K562 (cell line): ENCODE results near the gene DENND2C.

Experiments used
- CBX3 ChIP-seq, 2 experiments: IDR thresholded peaks; 1 replicate in 1 of 2; 2 replicates in 1 of 2; pipeline ENCODE4 v1.6.1; 2012; ENCODE audit warnings: inconsistent platforms in 2 of 2, low read length in 2 of 2, borderline replicate concordance in 1 of 2, control low read depth in 1 of 2
- CEBPG ChIP-seq, 3 experiments: fragments of 200-800 bp in 1 of 3; sonication (Bioruptor generic) in 1 of 3; sonication (generic) in 1 of 3; formaldehyde crosslinking in 1 of 3; IDR thresholded peaks in 2 of 3; conservative IDR thresholded peaks in 1 of 3; 2 replicates each; pipeline versions ENCODE4 v1.6.1 to v1.8.0; 2016 to 2022; ENCODE audit warnings: missing compliant biosample characterization in 2 of 3, missing genetic modification characterization in 2 of 3, mild to moderate bottlenecking in 1 of 3, missing genetic modification reagents in 1 of 3
- CHD2 ChIP-seq: IDR thresholded peaks from 2 replicates; pipeline ENCODE4 v1.6.1; 2011; ENCODE audit warnings: low read depth, low read length
- HDGF ChIP-seq: fragments of 450-650 bp; IDR thresholded peaks from 2 replicates; pipeline ENCODE4 v1.6.1; 2016
- MYC ChIP-seq, 2 experiments: fragments of 250-450 bp in 1 of 2; sonication (Bioruptor Pico) in 1 of 2; IDR thresholded peaks; 2 replicates each; pipeline versions ENCODE4 v1.5.1 to v1.6.1; 2012 to 2021; ENCODE audit warnings: low read depth in 2 of 2, borderline replicate concordance in 1 of 2, improper control_type of control experiment in 1 of 2, low read length in 1 of 2, mild to moderate bottlenecking in 1 of 2, moderate library complexity in 1 of 2
- PHB2 ChIP-seq: fragments of 450-650 bp; IDR thresholded peaks from 2 replicates; pipeline ENCODE4 v1.6.1; 2017; ENCODE audit warnings: low read depth
- SMARCA4 ChIP-seq: fragments of 450-650 bp; IDR thresholded peaks from 2 replicates; pipeline ENCODE4 v1.6.1; 2016
- ZNF217 ChIP-seq: sonication (generic); formaldehyde crosslinking; IDR thresholded peaks from 2 replicates; pipeline ENCODE4 v1.8.0; 2022; ENCODE audit warnings: mild to moderate bottlenecking, missing genetic modification reagents
- ZNF232 ChIP-seq: sonication (generic); formaldehyde crosslinking; IDR thresholded peaks from 2 replicates; pipeline ENCODE4 v1.8.0; 2022; ENCODE audit warnings: mild to moderate bottlenecking, missing genetic modification reagents
- ZNF75A ChIP-seq: fragments of 450-650 bp; formaldehyde crosslinking; IDR thresholded peaks from 2 replicates; pipeline ENCODE4 v1.4.0; 2020; ENCODE audit warnings: mild to moderate bottlenecking

GRCh38 chr1:114719424-114719787 is 49.6 kb upstream of the DENND2C start:
- TF ChIP-seq SMARCA4: no peak
- TF ChIP-seq CBX3 (IDR thresholded peaks at IDR 0.05; ENCODE audit: borderline replicate concordance in 1 of 2, low read length in 2 of 2): no peak
- TF ChIP-seq HDGF: no peak
- no peak for TF ChIP-seq ZNF232 (CRISPR knock-in tag)
- no peak for TF ChIP-seq MYC (IDR thresholded peaks at IDR 0.05; ENCODE audit: low read depth, low read length)
- no peak for TF ChIP-seq MYC (CRISPR knock-in tag; IDR thresholded peaks at IDR 0.05; ENCODE audit: borderline replicate concordance, low read depth)
- no peak for TF ChIP-seq PHB2
- TF ChIP-seq ZNF217 (CRISPR knock-in tag): no peak
- TF ChIP-seq CHD2: no peak
- TF ChIP-seq ZNF75A: no peak
- TF ChIP-seq CEBPG (CRISPR knock-in tag; IDR thresholded peaks at IDR 0.05): no peak
- TF ChIP-seq CEBPG (tag; conservative IDR thresholded peaks at IDR 0.05 in 1 of 2, IDR thresholded peaks at IDR 0.05 in 1 of 2): no peak
